Stomach (tissue), 4 donors: ENCODE data around the gene TRIM69.

Experiments
- CTCF ChIP-seq, 7 experiments: fragments of 450-650 bp in 4 of 7; fragments of 200-600 bp in 3 of 7; sonication (generic) in 3 of 7; IDR thresholded peaks; one replicate each; pipeline ENCODE4 v1.5.1; 2016 to 2019; ENCODE audit warnings: antibody characterized with exemption in 7 of 7, control low read depth in 2 of 7, mild to moderate bottlenecking in 1 of 7
- EP300 ChIP-seq: sonication (generic); formaldehyde crosslinking; IDR thresholded peaks from one replicate; pipeline ENCODE4 v1.6.1; 2017; ENCODE audit warnings: antibody characterized with exemption
- POLR2A ChIP-seq, 4 donors: fragments of 450-650 bp; IDR thresholded peaks; one replicate each; pipeline ENCODE4 v1.6.1; 2016; ENCODE audit warnings: antibody characterized with exemption in 4 of 4, control low read depth in 2 of 4, mild to moderate bottlenecking in 1 of 4, moderate library complexity in 1 of 4
- POLR2AphosphoS5 ChIP-seq, 3 donors: sonication (generic); formaldehyde crosslinking; IDR thresholded peaks; one replicate each; pipeline ENCODE4 v1.6.1; 2016; ENCODE audit warnings: antibody characterized with exemption in 3 of 3

DNA sequence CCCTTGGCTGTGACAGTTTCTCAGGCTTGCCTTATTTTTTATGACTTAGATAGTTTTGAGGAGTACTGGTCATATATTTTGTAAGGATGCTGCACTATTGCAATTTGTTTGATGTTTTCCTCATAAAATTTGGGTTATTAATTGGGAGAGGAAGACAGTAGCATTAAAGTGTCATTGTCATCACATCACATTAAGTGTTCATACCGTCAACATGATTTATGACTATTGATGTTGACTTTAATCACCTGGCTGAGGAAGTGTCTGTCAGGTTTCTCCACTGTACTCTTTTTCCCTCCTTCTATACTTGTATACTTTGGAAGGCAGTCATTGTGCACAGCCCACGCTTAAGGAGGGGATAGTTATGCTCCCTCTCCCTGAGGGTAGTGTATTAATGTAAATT, 26.9 kb downstream of the TRIM69 start:
- TF ChIP-seq CTCF (IDR thresholded peaks at IDR 0.05) (no peak), POLR2A (IDR thresholded peaks at IDR 0.05) (no peak), EP300 (no peak), POLR2AphosphoS5 (IDR thresholded peaks at IDR 0.05) (no peak)
